K562 (cell line): ENCODE data around the gene AFF2.

ENCODE experiments used
- MXI1 ChIP-seq: IDR thresholded peaks from 2 replicates; pipeline ENCODE4 v1.6.1; 2011; ENCODE audit warnings: low read depth, mild to moderate bottlenecking, improper control_type of control experiment, low read length
- SMAD4 ChIP-seq: fragments of 250-450 bp; sonication (Bioruptor Pico); conservative IDR thresholded peaks from 2 replicates; pipeline ENCODE4 v1.8.0; 2021; ENCODE audit warnings: inconsistent platforms, mild to moderate bottlenecking, moderate library complexity
- STAT6 ChIP-seq: sonication (generic); formaldehyde crosslinking; IDR thresholded peaks from 2 replicates; pipeline ENCODE4 v1.8.1; 2023; ENCODE audit warnings: mild to moderate bottlenecking, missing genetic modification reagents
- ZNF174 ChIP-seq: fragments of 250-450 bp; sonication (Bioruptor Pico); IDR thresholded peaks from 2 replicates; pipeline ENCODE4 v1.4.0; 2020; ENCODE audit warnings: mild to moderate bottlenecking
- ZNF384 ChIP-seq: IDR thresholded peaks from 2 replicates; pipeline ENCODE4 v1.6.1; 2012; ENCODE audit warnings: low read depth, low read length, improper control_type of control experiment
- ZNF778 ChIP-seq: fragments of 450-650 bp; formaldehyde crosslinking; IDR thresholded peaks from 2 replicates; pipeline ENCODE4 v1.4.0; 2020; ENCODE audit warnings: mild to moderate bottlenecking, moderate library complexity
- TF ChIP-seq, protein P1 (sequence below): sonication (generic); formaldehyde crosslinking; IDR thresholded peaks from 2 replicates; pipeline ENCODE4 v1.8.1; 2022; ENCODE audit warnings: missing genetic modification reagents
- TF ChIP-seq, protein P2 (sequence below), 3 experiments: IDR thresholded peaks in 2 of 3; conservative IDR thresholded peaks in 1 of 3; 2 replicates each; pipeline ENCODE4 v1.5.1; 2011 to 2012; ENCODE audit warnings: low read length in 3 of 3, mild to moderate bottlenecking in 3 of 3, control low read depth in 2 of 3, improper control_type of control experiment in 1 of 3, inconsistent platforms in 1 of 3, low read depth in 1 of 3, mixed read lengths in 1 of 3, moderate library complexity in 1 of 3; ENCODE audit not compliant: insufficient read depth in 2 of 3
- TF ChIP-seq, protein P3 (sequence below): sonication (generic); formaldehyde crosslinking; IDR thresholded peaks from 2 replicates; pipeline ENCODE4 v1.8.0; 2022; ENCODE audit warnings: mild to moderate bottlenecking, missing genetic modification reagents

GRCh38 chrX:149003863-149004660 lies 503.6 kb downstream of the AFF2 start:
- no peak for TF ChIP-seq ZNF384
- TF ChIP-seq SMAD4 (CRISPR knock-in tag), result no peak
- TF ChIP-seq, protein P1, sequence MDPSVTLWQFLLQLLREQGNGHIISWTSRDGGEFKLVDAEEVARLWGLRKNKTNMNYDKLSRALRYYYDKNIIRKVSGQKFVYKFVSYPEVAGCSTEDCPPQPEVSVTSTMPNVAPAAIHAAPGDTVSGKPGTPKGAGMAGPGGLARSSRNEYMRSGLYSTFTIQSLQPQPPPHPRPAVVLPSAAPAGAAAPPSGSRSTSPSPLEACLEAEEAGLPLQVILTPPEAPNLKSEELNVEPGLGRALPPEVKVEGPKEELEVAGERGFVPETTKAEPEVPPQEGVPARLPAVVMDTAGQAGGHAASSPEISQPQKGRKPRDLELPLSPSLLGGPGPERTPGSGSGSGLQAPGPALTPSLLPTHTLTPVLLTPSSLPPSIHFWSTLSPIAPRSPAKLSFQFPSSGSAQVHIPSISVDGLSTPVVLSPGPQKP (CRISPR knock-in tag), result no peak
- TF ChIP-seq, protein P2, sequence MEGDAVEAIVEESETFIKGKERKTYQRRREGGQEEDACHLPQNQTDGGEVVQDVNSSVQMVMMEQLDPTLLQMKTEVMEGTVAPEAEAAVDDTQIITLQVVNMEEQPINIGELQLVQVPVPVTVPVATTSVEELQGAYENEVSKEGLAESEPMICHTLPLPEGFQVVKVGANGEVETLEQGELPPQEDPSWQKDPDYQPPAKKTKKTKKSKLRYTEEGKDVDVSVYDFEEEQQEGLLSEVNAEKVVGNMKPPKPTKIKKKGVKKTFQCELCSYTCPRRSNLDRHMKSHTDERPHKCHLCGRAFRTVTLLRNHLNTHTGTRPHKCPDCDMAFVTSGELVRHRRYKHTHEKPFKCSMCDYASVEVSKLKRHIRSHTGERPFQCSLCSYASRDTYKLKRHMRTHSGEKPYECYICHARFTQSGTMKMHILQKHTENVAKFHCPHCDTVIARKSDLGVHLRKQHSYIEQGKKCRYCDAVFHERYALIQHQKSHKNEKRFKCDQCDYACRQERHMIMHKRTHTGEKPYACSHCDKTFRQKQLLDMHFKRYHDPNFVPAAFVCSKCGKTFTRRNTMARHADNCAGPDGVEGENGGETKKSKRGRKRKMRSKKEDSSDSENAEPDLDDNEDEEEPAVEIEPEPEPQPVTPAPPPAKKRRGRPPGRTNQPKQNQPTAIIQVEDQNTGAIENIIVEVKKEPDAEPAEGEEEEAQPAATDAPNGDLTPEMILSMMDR (IDR thresholded peaks at IDR 0.05 in 2 of 3, conservative IDR thresholded peaks at IDR 0.05 in 1 of 3; ENCODE audit: insufficient read depth in 2 of 3, low read depth in 1 of 3, low read length in 3 of 3), result no peak
- TF ChIP-seq, protein P3, sequence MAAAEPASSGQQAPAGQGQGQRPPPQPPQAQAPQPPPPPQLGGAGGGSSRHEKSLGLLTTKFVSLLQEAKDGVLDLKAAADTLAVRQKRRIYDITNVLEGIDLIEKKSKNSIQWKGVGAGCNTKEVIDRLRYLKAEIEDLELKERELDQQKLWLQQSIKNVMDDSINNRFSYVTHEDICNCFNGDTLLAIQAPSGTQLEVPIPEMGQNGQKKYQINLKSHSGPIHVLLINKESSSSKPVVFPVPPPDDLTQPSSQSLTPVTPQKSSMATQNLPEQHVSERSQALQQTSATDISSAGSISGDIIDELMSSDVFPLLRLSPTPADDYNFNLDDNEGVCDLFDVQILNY (CRISPR knock-in tag), result no peak
- TF ChIP-seq ZNF174 (CRISPR knock-in tag), result no peak
- TF ChIP-seq MXI1, result no peak
- no peak for TF ChIP-seq STAT6 (CRISPR knock-in tag)
- TF ChIP-seq ZNF778 (CRISPR knock-in tag), result no peak
